ENCODE measurements around the gene ZNF680. TPM values are rescaled to one million over a fixed set of nuclear protein-coding genes. Genes with fewer than 3 reads are reported as not detected.

ZNF680 gene
- total RNA-seq, 1 experiment from 2014 or later, result 11.2 TPM

DNA sequence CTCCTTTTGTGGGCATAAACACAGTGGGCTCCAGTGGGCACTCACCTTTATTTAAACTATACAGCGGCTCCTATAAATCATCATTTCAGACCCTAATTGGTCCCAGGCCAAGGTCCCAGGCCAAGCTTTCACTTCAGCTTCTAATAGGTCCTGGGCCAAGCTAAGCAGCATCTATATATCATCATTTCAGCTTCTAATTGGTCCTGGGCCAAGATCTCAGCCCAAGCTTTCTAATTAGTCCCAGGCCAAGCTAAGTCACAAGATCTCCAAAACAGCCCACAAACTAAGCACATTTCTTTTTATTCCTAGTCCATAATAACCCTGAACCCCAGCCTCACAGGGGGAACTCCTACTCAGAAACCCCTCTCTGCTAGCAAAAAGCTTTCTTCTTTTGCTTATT, 47.1 kb downstream of the ZNF680 start:
- TF ChIP-seq, protein P1, sequence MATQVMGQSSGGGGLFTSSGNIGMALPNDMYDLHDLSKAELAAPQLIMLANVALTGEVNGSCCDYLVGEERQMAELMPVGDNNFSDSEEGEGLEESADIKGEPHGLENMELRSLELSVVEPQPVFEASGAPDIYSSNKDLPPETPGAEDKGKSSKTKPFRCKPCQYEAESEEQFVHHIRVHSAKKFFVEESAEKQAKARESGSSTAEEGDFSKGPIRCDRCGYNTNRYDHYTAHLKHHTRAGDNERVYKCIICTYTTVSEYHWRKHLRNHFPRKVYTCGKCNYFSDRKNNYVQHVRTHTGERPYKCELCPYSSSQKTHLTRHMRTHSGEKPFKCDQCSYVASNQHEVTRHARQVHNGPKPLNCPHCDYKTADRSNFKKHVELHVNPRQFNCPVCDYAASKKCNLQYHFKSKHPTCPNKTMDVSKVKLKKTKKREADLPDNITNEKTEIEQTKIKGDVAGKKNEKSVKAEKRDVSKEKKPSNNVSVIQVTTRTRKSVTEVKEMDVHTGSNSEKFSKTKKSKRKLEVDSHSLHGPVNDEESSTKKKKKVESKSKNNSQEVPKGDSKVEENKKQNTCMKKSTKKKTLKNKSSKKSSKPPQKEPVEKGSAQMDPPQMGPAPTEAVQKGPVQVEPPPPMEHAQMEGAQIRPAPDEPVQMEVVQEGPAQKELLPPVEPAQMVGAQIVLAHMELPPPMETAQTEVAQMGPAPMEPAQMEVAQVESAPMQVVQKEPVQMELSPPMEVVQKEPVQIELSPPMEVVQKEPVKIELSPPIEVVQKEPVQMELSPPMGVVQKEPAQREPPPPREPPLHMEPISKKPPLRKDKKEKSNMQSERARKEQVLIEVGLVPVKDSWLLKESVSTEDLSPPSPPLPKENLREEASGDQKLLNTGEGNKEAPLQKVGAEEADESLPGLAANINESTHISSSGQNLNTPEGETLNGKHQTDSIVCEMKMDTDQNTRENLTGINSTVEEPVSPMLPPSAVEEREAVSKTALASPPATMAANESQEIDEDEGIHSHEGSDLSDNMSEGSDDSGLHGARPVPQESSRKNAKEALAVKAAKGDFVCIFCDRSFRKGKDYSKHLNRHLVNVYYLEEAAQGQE (IDR thresholded peaks at IDR 0.05; ENCODE audit: low read depth), result no peak
- no TSS peak for BruUV-seq (replicated peaks)
- RAD21 ChIA-PET (ENCODE audit: low non-redundant PET in 1 of 2, low total read pairs in 2 of 2, uncharacterized antibody in 2 of 2, unreplicated experiment in 2 of 2), result no interaction called here
- Histone ChIP-seq H2AFZ (ENCODE audit: low read depth, low read length, poor library complexity, severe bottlenecking) (no peak overlapping the region), H3K4me1 (ENCODE audit: control insufficient read depth in 1 of 2, insufficient read depth in 2 of 2, low read length in 2 of 2) (no peaks in the 10 kb centered on the region), H4K20me1 (ENCODE audit: insufficient read depth) (no peaks in the 10 kb centered on the region), H3K9ac (ENCODE audit: low read length) (no peak overlapping the region), H3K4me2 (ENCODE audit: low read length) (no peak overlapping the region), H3K9me3 (ENCODE audit: control insufficient read depth in 1 of 2, insufficient read depth in 1 of 2, low read depth in 1 of 2, low read length in 2 of 2) (peaks cover 22 to 42% of the 10 kb centered on the region in 2 experiments), H3K27ac (ENCODE audit: low read depth, low read length) (no peak overlapping the region), H3K4me3 (replicated peaks in 1 of 2; ENCODE audit: low read depth in 1 of 2, low read length in 2 of 2) (no peak overlapping the region), H3K9me2 (ENCODE audit: insufficient read depth) (no peaks in the 10 kb centered on the region), H3K27me3 (ENCODE audit: insufficient read depth, low read length) (no peaks in the 10 kb centered on the region), H3K79me2 (ENCODE audit: insufficient read depth, low read length) (peaks cover 38% of the 10 kb centered on the region), H3K36me3 (ENCODE audit: control insufficient read depth in 1 of 2, insufficient read depth in 2 of 2, low read length in 2 of 2) (peaks cover 0 to 9% of the 10 kb centered on the region in 2 experiments; a peak in 2 of 4 replicates)
- POLR2A ChIA-PET, result no interaction called here
- DNase-seq (ENCODE audit: low read depth, low spot score) (no peak), ATAC-seq (no peak)
- CTCF ChIA-PET, result no interaction called here
- intact Hi-C loops (cut with micrococcal nuclease), result no loop called here

DNA sequence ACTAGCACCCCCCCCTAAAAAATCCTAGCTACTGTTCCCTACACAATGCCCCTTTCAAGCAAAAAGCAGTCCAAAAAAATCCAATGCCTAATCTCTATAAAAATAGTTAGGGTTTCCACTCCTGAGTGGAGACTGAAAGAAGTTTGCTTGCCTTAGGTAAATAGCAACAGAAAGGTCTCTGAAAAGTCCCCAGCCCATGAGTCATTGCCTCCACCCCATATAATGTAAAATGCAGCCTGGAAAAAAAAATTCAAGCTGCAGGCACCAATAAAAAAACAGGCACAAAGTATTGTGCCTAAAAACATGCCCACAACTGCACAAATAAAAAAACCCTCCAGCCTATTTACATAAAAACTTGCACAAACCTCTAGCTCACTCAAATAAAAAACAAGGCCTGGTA, 47.5 kb downstream of the ZNF680 start:
- ChIA-PET POLR2A (no interaction called here), RAD21 (ENCODE audit: low non-redundant PET in 1 of 2, low total read pairs in 2 of 2, uncharacterized antibody in 2 of 2, unreplicated experiment in 2 of 2) (no interaction called here), CTCF (no interaction called here)
- Histone ChIP-seq H3K4me1 (ENCODE audit: control insufficient read depth in 1 of 2, insufficient read depth in 2 of 2, low read length in 2 of 2) (no peaks in the 10 kb centered on the region), H2AFZ (ENCODE audit: low read depth, low read length, poor library complexity, severe bottlenecking) (no peak overlapping the region), H3K4me3 (replicated peaks in 1 of 2; ENCODE audit: low read depth in 1 of 2, low read length in 2 of 2) (no peak overlapping the region), H3K4me2 (ENCODE audit: low read length) (no peak overlapping the region), H3K9me3 (ENCODE audit: control insufficient read depth in 1 of 2, insufficient read depth in 1 of 2, low read depth in 1 of 2, low read length in 2 of 2) (peaks cover 22 to 38% of the 10 kb centered on the region in 2 experiments), H3K27me3 (ENCODE audit: insufficient read depth, low read length) (no peaks in the 10 kb centered on the region), H3K79me2 (ENCODE audit: insufficient read depth, low read length) (peaks cover 38% of the 10 kb centered on the region), H3K9ac (ENCODE audit: low read length) (no peak overlapping the region), H4K20me1 (ENCODE audit: insufficient read depth) (no peaks in the 10 kb centered on the region), H3K27ac (ENCODE audit: low read depth, low read length) (no peak overlapping the region), H3K9me2 (ENCODE audit: insufficient read depth) (no peaks in the 10 kb centered on the region), H3K36me3 (ENCODE audit: control insufficient read depth in 1 of 2, insufficient read depth in 2 of 2, low read length in 2 of 2) (peaks cover 0 to 5% of the 10 kb centered on the region in 2 experiments; a peak in 2 of 4 replicates)
- ATAC-seq (no peak), DNase-seq (ENCODE audit: low read depth, low spot score) (no peak)
- no TSS peak for BruUV-seq (replicated peaks)
- intact Hi-C loops (cut with micrococcal nuclease), result no loop called here
- TF ChIP-seq SIN3A (IDR thresholded peaks at IDR 0.05; ENCODE audit: low read depth), result no peak
- no peak for TF ChIP-seq ZNF274 (IDR thresholded peaks at IDR 0.05; ENCODE audit: low read depth, low read length)
- TF ChIP-seq JUND (IDR thresholded peaks at IDR 0.05), result no peak
- TF ChIP-seq, protein P2, sequence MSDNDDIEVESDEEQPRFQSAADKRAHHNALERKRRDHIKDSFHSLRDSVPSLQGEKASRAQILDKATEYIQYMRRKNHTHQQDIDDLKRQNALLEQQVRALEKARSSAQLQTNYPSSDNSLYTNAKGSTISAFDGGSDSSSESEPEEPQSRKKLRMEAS (IDR thresholded peaks at IDR 0.05), result no peak
- no peak for TF ChIP-seq RAD21 (IDR thresholded peaks at IDR 0.05; ENCODE audit: low read depth)
- TF ChIP-seq EGR1 (IDR thresholded peaks at IDR 0.05; ENCODE audit: low read depth), result no peak
- no peak for TF ChIP-seq TCF7L2 (IDR thresholded peaks at IDR 0.05; ENCODE audit: borderline replicate concordance, extremely low read depth, insufficient read depth, insufficient read length)
- no peak for TF ChIP-seq SRF (IDR thresholded peaks at IDR 0.05; ENCODE audit: low read depth)
- TF ChIP-seq, protein P3, sequence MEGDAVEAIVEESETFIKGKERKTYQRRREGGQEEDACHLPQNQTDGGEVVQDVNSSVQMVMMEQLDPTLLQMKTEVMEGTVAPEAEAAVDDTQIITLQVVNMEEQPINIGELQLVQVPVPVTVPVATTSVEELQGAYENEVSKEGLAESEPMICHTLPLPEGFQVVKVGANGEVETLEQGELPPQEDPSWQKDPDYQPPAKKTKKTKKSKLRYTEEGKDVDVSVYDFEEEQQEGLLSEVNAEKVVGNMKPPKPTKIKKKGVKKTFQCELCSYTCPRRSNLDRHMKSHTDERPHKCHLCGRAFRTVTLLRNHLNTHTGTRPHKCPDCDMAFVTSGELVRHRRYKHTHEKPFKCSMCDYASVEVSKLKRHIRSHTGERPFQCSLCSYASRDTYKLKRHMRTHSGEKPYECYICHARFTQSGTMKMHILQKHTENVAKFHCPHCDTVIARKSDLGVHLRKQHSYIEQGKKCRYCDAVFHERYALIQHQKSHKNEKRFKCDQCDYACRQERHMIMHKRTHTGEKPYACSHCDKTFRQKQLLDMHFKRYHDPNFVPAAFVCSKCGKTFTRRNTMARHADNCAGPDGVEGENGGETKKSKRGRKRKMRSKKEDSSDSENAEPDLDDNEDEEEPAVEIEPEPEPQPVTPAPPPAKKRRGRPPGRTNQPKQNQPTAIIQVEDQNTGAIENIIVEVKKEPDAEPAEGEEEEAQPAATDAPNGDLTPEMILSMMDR (IDR thresholded peaks at IDR 0.05 in 2 of 3, conservative IDR thresholded peaks at IDR 0.05 in 1 of 3; ENCODE audit: borderline replicate concordance in 1 of 3, insufficient read depth in 1 of 3, low read depth in 2 of 3, low read length in 2 of 3), result no peak
- no peak for TF ChIP-seq FOSL1 (IDR thresholded peaks at IDR 0.05; ENCODE audit: low read depth)
- TF ChIP-seq ELF1 (IDR thresholded peaks at IDR 0.05; ENCODE audit: borderline replicate concordance, low read depth), result no peak
- TF ChIP-seq CBX3 (IDR thresholded peaks at IDR 0.05; ENCODE audit: low read depth), result no peak
- TF ChIP-seq EZH2 (IDR thresholded peaks at IDR 0.05), result no peak
- no peak for TF ChIP-seq POLR2A (IDR thresholded peaks at IDR 0.05; ENCODE audit: borderline replicate concordance, extremely low read depth, insufficient read depth, insufficient read length)
- TF ChIP-seq SP1 (IDR thresholded peaks at IDR 0.05; ENCODE audit: low read depth), result no peak

Data from HCT116 (cell line).